GM19240 (cell line): Measurements from ENCODE around the gene CA4.
"Not testable (repeated sequence)": the region's sequence is repeated elsewhere in the genome, so short reads cannot be mapped to it uniquely, and the experiment has no call there.

Experiments used
- DNase-seq: peaks from one replicate; pipeline ENCODE4 v3.0.0; 2011; ENCODE audit warnings: low spot score; ENCODE audit not compliant: insufficient read length

The CA4 gene

GRCh38 chr17:60149691-60150582, at the start of gene CA4:
Gene CA4 (plus strand): TSS chr17:60149973. CDS start chr17:60150035, 62 bp downstream.
- no peak for DNase-seq

GRCh38 chr17:60100577-60100976, 49.2 kb upstream of the CA4 start:
- not testable (repeated sequence) for DNase-seq

- DNase-seq: not testable (repeated sequence)
Measured at GRCh38 chr17:60102015-60102631, 47.6 kb upstream of the CA4 start.

DNA sequence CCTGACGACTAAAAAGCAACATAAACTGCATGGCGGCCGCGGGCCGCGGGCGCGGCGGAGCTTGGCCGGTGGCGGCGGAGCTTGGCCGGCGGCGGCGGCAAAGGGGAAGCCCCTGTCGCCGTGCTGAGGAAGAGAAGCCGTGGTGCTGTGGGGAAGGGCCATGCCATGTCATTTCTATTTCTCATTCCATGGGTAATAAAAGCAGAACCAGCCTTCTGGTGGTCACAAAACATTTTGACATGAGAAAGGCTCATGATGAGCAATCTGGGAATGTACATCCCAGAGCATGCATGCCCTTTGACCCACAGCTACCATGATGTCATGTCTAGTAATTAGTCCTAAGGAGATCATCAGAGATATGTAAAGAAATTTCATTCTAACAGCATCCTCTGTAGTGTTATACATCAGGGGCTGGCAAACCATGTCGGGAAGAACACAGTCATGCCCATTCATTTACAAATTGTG, 47.1 kb upstream of the CA4 start:
- DNase-seq: no peak

- DNase-seq: no peak
Measured at GRCh38 chr17:60103957-60104356, 45.8 kb upstream of the CA4 start.

DNA sequence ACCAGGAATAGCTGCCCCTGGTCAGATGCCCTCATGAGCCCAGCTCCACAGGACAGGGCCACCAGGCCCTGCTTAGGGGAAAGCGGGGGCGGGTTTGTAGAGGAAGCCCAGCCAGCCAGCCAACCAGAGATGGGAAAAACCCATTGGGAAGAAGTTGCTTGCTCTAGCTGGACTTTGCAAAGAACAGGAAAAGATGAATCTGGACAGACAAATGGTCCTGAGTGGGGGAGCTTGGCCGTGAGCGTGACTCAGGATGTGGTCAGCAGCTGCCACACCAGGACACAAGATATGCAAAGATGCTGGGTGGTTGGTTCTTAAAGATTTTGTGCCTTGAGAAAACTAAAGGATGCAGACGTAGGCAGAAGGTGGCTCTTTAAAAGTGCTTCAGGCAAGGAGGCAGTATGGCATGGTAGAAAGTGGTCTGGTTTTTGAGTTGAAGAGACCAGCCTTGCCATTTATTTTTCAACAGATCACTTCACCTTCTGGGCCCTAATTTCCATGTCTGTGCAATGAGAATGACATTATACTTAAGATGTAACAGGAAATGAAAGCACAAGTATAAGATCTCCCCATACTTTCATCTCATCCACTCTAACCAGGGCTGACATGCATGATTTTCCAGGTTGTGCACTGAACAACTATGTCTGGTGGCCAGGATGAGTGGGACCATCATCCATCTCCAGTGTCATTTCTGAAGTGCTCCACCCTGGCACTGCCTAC, 43.3 kb upstream of the CA4 start:
- no peak for DNase-seq

DNA sequence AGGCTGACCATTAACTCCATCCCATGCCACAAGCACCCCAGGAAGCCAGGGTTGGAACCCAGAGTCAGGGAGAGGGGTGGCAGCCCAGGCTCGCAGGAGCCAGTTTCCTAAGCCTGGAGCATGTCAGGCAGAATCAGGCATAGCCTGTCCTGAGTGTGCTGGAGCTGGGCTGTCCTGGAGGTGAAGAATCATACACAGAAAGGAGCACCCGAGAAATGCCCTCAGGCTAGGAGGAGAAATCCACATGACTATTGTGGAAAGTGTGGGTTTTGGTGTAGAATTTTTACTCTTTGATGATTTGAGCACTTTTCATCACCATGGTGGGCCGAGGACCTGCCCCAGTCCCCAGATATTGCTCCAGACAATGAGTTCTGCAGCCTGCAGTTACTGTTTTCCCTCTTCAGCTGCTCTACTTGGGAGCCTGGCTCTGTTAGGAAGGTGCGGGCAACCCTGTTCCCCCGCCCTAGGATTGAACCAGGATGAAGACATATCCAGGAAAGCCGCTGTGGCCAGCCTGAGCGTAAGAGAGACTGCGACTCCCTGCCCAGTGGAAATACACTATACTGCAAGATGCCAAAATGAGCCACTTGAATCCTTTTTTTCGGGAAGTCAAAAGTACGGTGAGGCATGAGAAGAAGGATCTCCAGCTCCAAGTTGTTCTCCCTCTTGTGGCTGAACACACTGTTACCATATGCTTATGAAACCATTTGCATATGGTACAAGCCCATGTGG, 42.1 kb upstream of the CA4 start:
- DNase-seq: no peak

DNA sequence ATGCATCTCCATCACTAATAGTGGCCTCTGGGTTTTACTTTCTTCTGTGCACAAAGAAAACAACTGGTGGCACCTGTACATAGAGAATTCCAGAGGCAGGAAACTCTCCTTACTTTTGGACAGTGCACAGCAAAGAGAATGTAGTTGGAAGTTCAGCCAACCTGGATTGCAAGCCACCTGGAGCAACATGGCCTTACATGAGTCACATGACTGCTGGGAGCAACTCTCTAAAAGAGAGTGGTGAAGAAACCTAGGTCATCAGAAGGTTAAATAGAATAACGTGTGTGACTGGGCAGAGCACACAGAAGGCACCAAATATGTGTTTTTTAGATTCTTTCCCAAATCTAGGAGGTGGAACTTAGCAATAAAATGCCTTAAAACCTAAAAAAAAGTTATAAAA, 41.5 kb upstream of the CA4 start:
- DNase-seq: not testable (repeated sequence)

DNA sequence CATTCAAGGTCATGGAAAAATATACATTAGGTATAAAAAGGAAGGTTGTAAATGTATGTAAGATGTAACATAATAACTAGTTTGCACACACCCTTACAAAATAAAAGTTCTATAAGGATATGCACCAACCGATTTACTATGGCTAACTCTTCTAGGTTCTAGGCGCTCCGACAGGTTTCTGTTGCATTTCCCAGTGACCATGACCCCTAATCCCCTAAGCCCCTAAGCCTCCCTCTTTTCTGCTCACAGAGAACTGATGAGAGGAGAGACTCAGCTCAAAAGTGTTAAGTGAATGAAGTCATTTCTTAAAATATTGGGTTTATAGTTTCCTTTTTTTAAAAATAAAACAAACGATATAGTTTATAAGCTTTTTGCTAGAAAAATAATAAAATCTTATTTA, 41.1 kb upstream of the CA4 start:
- DNase-seq: no peak

- DNase-seq: no peak
Measured at GRCh38 chr17:60109161-60109560, 40.6 kb upstream of the CA4 start.

DNA sequence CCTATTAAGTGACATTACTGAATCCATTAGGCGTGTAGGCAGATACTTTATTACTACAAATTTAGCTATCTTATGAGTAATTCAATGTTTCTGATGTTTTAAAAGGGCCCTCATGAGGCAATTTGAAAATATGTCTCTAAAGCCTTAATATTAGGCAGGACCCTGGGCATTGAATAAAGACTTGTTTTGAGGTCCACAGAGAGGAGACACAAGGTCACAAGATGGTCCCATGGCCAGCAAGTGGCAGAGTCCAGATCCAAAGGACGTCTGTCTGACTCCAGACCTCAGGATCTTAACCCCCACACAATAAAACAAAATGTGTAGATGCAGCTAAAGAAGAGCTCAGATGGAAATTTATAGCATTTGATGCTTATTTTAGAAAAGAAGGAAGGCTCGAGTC, 39.2 kb upstream of the CA4 start:
- DNase-seq: no peak

- not testable (repeated sequence) for DNase-seq
Measured at GRCh38 chr17:60111661-60112060, 38.1 kb upstream of the CA4 start.

DNA sequence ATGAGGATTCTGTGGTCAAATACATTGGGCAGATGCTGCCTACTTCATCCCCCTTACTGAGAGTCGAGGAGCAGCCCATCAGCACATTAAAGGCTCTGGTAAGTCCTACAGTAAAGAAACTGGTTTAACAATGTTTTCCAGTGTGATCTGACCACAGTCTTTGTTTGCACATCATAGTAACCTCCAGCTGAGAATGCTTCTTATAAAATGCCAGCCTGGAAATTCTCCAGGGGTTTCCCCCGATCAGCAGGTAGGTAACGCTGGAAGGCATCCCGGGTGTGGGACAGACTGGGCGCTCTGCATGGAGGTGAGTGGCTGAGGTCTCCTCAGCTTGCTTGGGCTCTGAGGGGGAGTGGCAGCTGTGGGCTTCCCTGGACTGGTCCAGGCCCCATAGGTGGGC, 34.4 kb upstream of the CA4 start:
- not testable (repeated sequence) for DNase-seq

DNA sequence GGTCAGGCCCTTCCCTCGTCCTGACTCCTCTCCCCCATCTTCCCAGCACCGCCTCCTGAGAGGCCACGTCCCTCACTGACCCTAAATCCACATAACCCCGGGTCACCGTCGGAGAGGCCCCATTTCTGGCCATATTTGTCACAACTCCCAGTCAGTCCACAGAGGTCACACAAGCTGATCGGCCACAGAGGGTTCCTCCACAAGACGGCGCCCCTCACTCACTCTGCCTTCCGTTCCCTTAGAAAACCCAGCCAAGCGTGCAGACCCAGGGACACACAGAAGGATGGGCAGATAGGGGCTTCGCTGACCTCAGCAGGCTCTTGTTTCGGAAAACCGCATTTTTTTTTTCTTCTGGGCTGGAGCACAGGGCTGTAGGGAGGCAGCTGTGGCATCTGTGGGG, 33.6 kb upstream of the CA4 start:
- not testable (repeated sequence) for DNase-seq

DNA sequence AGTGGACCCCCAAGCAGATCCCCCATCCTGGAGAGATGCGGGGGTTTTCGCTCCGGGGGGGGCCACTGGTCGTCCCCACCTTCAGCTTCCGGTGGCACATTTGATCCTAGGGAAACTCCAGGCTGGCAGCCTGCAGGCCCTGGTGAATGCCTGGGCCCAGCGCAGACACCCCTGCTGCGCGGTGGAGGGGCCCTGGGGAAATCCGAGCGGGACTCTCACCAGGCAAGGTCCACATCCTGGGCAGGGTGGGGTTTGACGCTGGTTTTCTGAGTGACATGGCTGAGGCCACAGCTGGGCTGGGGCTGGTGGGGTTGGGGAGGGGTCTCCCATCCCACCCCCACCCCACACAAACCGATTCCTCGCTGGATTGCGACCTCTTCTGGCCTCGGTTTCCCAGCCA, 30.6 kb upstream of the CA4 start:
- not testable (repeated sequence) for DNase-seq

DNA sequence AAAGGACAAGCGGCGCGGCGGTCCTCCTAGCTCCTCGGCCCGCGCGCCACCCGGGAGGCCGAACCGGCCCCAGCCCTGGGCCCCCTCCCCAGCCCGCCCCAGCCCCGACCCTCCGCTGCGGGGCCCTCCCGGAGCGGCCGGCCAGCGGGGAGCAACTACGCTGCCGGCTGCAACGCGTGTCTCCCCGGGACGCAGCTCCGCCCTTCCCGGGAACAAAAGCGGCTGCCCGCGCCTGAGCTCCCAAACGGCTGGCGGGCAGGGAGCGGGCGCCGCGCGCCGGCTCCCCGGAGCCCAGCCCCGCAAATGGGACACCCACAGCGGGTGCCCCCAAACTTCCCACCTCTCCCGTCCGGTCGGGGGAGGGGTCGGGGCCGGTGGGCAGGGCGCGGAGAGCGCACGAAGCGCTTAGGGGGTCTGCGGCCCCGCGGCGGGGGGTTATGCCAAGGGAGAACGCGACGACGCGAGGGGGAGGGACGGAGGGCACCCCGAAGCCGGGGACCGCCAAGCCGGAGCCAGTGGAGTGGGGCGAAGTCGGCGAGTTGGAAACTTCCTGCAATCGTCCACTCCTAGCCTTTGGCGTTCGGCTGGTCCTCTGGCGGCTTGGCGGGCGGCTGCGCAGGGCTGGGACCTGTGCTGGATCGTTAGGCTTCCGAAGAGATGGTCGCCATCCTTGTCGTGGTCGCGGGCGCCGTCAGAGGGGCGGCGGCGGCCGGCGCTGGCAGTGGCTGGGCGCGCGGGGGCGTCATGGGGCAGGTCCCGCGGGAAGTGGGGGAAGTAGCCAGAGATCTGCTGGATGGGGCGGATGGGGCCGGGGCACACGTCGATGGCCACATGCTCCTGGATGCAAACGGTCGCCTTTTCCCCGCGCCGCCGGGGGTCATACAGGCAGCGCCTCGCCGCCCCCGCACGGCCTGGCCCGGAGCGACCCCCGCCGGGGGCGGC, 29.7 kb upstream of the CA4 start:
- DNase-seq: not testable (repeated sequence)

DNA sequence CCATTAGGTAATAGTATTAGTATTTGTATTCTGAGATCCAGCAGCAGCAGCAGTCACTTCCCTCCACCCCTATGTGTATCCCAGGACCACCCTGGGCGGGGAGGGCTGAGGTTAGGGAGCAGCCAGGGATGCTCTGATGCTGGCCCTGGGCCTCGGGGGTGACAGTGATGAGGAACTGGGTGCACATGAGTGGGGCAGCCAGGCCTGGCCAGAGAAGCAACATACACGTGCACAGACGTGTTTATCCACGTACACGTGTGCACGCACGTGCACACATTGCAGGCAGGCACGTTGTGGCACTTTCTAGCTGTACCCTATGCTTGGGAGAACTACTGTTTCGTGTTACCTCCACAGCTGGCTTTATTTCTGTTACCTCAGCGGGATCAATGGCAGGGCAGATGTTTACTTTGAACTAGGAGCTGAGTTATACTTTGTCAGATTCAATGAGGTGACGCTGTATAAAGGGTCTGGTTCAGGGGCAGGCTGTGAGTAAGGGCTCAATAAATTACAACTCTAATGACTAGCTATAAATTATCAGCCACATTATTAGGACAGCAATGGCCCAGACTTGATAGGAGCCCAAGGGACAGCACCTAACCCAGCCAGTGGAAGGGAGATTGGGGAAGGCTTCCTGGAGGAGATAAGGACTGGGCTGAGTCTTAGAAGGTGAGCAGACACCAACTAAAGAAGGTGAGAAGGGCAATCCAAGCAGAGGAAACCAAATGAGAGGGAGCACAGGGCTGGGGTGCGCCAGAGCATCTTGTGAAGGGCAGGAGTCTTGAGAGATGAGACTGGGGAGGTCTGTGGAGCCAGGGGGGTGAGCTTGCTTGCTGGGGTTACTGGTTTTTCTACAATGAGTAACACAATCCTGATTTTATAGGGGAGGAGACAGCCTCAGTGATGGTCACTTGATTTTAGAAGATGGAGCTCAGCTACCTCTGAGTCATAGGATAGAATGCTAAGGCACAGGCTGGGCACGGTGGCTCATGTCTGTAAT, 22.4 kb upstream of the CA4 start:
- DNase-seq: no peak

GRCh38 chr17:60128171-60128859, 21.5 kb upstream of the CA4 start:
- no peak for DNase-seq
